ENCODE data around the gene ACOX1.
A peak's percentile ranks its signal among the peaks of the same experiment; 100 is the strongest.

The ACOX1 gene

GRCh38 chr17:76002100-76002499, 23.1 kb upstream of the ACOX1 start:
- no peaks in the 10 kb centered on the region for H3K27me3 ChIP-seq (ENCODE audit: insufficient read depth, poor library complexity, severe bottlenecking)
- DNase-seq (ENCODE audit: low read depth in 1 of 2, low spot score in 1 of 2), result no peak
- H3K27ac ChIP-seq (replicated peaks), result no peak overlapping the region
- H3K4me3 ChIP-seq (replicated peaks; ENCODE audit: insufficient read depth, low read length), result no peak overlapping the region
- TF ChIP-seq REST (IDR thresholded peaks at IDR 0.05; ENCODE audit: insufficient replicate concordance, low read depth), result no peak
- TF ChIP-seq GABPA (IDR thresholded peaks at IDR 0.05; ENCODE audit: low read depth), result no peak
- TF ChIP-seq SPI1 (IDR thresholded peaks at IDR 0.05; ENCODE audit: borderline replicate concordance, low read depth), result no peak
- no peak for TF ChIP-seq CTCF (IDR thresholded peaks at IDR 0.05; ENCODE audit: insufficient read depth, low read length)
- TF ChIP-seq POLR2AphosphoS5 (IDR thresholded peaks at IDR 0.05; ENCODE audit: low read depth), result no peak

GRCh38 chr17:76000755-76001521, 22.0 kb upstream of the ACOX1 start, which contains the start of gene CDK3:
Gene CDK3, plus strand, starts transcription at chr17:76000855. Its CDS starts 571 bp downstream, at chr17:76001426.
- Histone ChIP-seq H3K27me3 (ENCODE audit: insufficient read depth, poor library complexity, severe bottlenecking) (no peaks in the 10 kb centered on the region), H3K4me3 (replicated peaks; ENCODE audit: insufficient read depth, low read length) (no peak within 1 kb of the TSS), H3K27ac (replicated peaks) (peak within 1 kb of the TSS; percentile 34)
- TF ChIP-seq REST (IDR thresholded peaks at IDR 0.05; ENCODE audit: insufficient replicate concordance, low read depth) (no peak), GABPA (IDR thresholded peaks at IDR 0.05; ENCODE audit: low read depth) (no peak), CTCF (IDR thresholded peaks at IDR 0.05; ENCODE audit: insufficient read depth, low read length) (no peak), POLR2AphosphoS5 (IDR thresholded peaks at IDR 0.05; ENCODE audit: low read depth) (no peak), SPI1 (IDR thresholded peaks at IDR 0.05; ENCODE audit: borderline replicate concordance, low read depth) (no peak)
- DNase-seq (ENCODE audit: low read depth in 1 of 2, low spot score in 1 of 2), result no peak

- no peak overlapping the region for H3K4me3 ChIP-seq (replicated peaks; ENCODE audit: insufficient read depth, low read length)
- no peaks in the 10 kb centered on the region for H3K27me3 ChIP-seq (ENCODE audit: insufficient read depth, poor library complexity, severe bottlenecking)
- H3K27ac ChIP-seq (replicated peaks), result peak overlapping the region; percentile 34
- TF ChIP-seq SPI1 (IDR thresholded peaks at IDR 0.05; ENCODE audit: borderline replicate concordance, low read depth) (no peak), CTCF (IDR thresholded peaks at IDR 0.05; ENCODE audit: insufficient read depth, low read length) (peak; percentile 53)
- DNase-seq (ENCODE audit: low read depth in 1 of 2, low spot score in 1 of 2), result peak in 1 of 2 experiments; percentile 64
These were observed 21.2 kb upstream of the ACOX1 start for GRCh38 chr17:76000016-76000754.

Data from HL-60 (cell line).